Esophagus muscularis mucosa (tissue), 4 donors: ENCODE data around the gene ZNF320.

Experiments used
- EP300 ChIP-seq: sonication (generic); formaldehyde crosslinking; IDR thresholded peaks from one replicate; pipeline ENCODE4 v1.6.1; 2017; ENCODE audit warnings: antibody characterized with exemption
- POLR2A ChIP-seq: fragments of 450-650 bp; IDR thresholded peaks from one replicate; pipeline ENCODE4 v1.6.1; 2017; ENCODE audit warnings: antibody characterized with exemption, moderate library complexity, mild to moderate bottlenecking, low read depth
- POLR2AphosphoS5 ChIP-seq, 2 donors: sonication (generic); formaldehyde crosslinking; IDR thresholded peaks; one replicate each; pipeline ENCODE4 v1.6.1; 2017; ENCODE audit warnings: antibody characterized with exemption in 2 of 2
- TF ChIP-seq, protein P1 (sequence below), 3 experiments: fragments of 200-600 bp in 2 of 3; fragments of 450-650 bp in 1 of 3; sonication (generic) in 2 of 3; IDR thresholded peaks; one replicate each; pipeline ENCODE4 v1.5.1; 2017 to 2019; ENCODE audit warnings: antibody characterized with exemption in 3 of 3, mild to moderate bottlenecking in 2 of 3, moderate library complexity in 1 of 3

DNA sequence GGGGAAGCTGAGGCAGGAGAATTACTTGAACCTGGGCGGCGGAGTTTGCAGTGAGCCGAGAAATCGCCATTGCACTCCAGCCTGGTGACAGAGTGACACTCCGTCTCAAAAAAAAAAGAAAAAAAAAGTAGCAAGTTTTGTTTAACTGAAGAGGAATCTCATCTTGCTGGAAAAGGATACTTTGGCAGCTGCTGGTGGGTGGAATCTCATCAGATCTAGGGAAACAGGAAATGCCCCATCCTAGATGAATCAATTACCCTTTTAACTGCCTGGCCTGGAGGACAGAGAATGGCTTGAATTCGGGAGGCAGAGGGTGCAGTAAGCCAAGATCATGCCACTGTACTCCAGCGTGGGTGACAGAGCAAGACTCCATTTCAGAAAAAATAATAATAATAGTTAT, 8.4 kb downstream of the ZNF320 start:
- TF ChIP-seq, protein P1, sequence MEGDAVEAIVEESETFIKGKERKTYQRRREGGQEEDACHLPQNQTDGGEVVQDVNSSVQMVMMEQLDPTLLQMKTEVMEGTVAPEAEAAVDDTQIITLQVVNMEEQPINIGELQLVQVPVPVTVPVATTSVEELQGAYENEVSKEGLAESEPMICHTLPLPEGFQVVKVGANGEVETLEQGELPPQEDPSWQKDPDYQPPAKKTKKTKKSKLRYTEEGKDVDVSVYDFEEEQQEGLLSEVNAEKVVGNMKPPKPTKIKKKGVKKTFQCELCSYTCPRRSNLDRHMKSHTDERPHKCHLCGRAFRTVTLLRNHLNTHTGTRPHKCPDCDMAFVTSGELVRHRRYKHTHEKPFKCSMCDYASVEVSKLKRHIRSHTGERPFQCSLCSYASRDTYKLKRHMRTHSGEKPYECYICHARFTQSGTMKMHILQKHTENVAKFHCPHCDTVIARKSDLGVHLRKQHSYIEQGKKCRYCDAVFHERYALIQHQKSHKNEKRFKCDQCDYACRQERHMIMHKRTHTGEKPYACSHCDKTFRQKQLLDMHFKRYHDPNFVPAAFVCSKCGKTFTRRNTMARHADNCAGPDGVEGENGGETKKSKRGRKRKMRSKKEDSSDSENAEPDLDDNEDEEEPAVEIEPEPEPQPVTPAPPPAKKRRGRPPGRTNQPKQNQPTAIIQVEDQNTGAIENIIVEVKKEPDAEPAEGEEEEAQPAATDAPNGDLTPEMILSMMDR (IDR thresholded peaks at IDR 0.05), result no peak
- TF ChIP-seq POLR2A, result no peak
- no peak for TF ChIP-seq EP300
- TF ChIP-seq POLR2AphosphoS5 (IDR thresholded peaks at IDR 0.05), result no peak
